Measurements from ENCODE around the gene MAST4. TPM values are rescaled to one million over a fixed set of nuclear protein-coding genes. Genes with fewer than 3 reads are reported as not detected.

The MAST4 gene
- total RNA-seq, 1 donor from 2014 or later, result 17.2 TPM

- Mint-ChIP-seq H3K36me3 (ENCODE audit: low read depth) (peaks cover 3% of the 10 kb centered on the region), H3K27me3 (peaks cover 3% of the 10 kb centered on the region), H3K4me3 (no peak overlapping the region), H3K27ac (no peak overlapping the region), H3K9me3 (no peaks in the 10 kb centered on the region), H3K4me1 (no peaks in the 10 kb centered on the region)
- DNase-seq (no peak), ATAC-seq (ENCODE audit: low read depth) (no peak)
- intact Hi-C loops (cut with micrococcal nuclease), result no loop called here
- ChIA-PET CTCF (no interaction called here), POLR2A (no interaction called here)
- TF ChIP-seq CTCF (IDR thresholded peaks at IDR 0.05), result no peak
These were observed 181.7 kb downstream of the MAST4 start for GRCh38 chr5:66777868-66778267.

- TF ChIP-seq CTCF (IDR thresholded peaks at IDR 0.05), result no peak
- H3K4me1 Mint-ChIP-seq, result no peaks in the 10 kb centered on the region
- DNase-seq (no peak), ATAC-seq (ENCODE audit: low read depth) (no peak)
- no peaks in the 10 kb centered on the region for H3K9me3 Mint-ChIP-seq
- CTCF ChIA-PET, result no interaction called here
- intact Hi-C loops (cut with micrococcal nuclease), result no loop called here
- H3K27me3 Mint-ChIP-seq, result peaks cover 3% of the 10 kb centered on the region
- no peak overlapping the region for H3K4me3 Mint-ChIP-seq
- H3K27ac Mint-ChIP-seq, result no peak overlapping the region
- POLR2A ChIA-PET, result no interaction called here
- H3K36me3 Mint-ChIP-seq (ENCODE audit: low read depth), result peaks cover 3% of the 10 kb centered on the region
These were observed 183.3 kb downstream of the MAST4 start for GRCh38 chr5:66779528-66779927.

GRCh38 chr5:66788556-66788955 lies 192.4 kb downstream of the MAST4 start:
- H3K27ac Mint-ChIP-seq, result no peak overlapping the region
- ATAC-seq (ENCODE audit: low read depth), result no peak
- no peaks in the 10 kb centered on the region for H3K9me3 Mint-ChIP-seq
- DNase-seq, result no peak
- H3K27me3 Mint-ChIP-seq, result no peaks in the 10 kb centered on the region
- intact Hi-C loops (cut with micrococcal nuclease), result no loop called here
- ChIA-PET POLR2A (no interaction called here), CTCF (no interaction called here)
- no peak for TF ChIP-seq CTCF (IDR thresholded peaks at IDR 0.05)
- H3K4me1 Mint-ChIP-seq, result no peaks in the 10 kb centered on the region
- no peaks in the 10 kb centered on the region for H3K36me3 Mint-ChIP-seq (ENCODE audit: low read depth)
- H3K4me3 Mint-ChIP-seq, result no peak overlapping the region

DNA sequence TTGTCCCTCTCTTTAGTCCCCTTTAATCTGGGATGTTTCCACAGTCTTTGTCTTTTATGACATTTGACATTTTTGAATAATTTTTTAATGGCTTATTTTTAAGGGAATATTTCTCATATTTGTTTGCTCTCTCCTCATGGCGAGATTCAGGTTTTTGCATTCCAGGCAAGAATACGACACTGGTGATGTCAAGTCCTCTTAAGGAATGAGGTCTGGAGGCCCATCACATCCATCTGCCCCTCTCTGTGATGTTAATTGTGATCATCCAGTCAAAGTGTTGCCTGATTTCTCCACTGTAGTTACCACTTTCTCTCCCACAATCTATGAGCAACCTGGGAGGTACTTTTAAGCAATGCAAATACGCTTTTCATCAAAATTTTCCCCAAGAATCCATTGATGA lies 193.2 kb downstream of the MAST4 start:
- H3K36me3 Mint-ChIP-seq (ENCODE audit: low read depth), result no peaks in the 10 kb centered on the region
- no peak for DNase-seq
- no peak overlapping the region for H3K27ac Mint-ChIP-seq
- intact Hi-C loops (cut with micrococcal nuclease), result no loop called here
- CTCF ChIA-PET, result no interaction called here
- no peaks in the 10 kb centered on the region for H3K4me1 Mint-ChIP-seq
- no peaks in the 10 kb centered on the region for H3K27me3 Mint-ChIP-seq
- no peak overlapping the region for H3K4me3 Mint-ChIP-seq
- no peak for ATAC-seq (ENCODE audit: low read depth)
- POLR2A ChIA-PET, result no interaction called here
- TF ChIP-seq CTCF (IDR thresholded peaks at IDR 0.05), result no peak
- no peaks in the 10 kb centered on the region for H3K9me3 Mint-ChIP-seq

GRCh38 chr5:66793049-66793448 lies 196.9 kb downstream of the MAST4 start:
- DNase-seq (no peak), ATAC-seq (ENCODE audit: low read depth) (no peak)
- ChIA-PET POLR2A (no interaction called here), CTCF (no interaction called here)
- Mint-ChIP-seq H3K27me3 (no peaks in the 10 kb centered on the region), H3K4me3 (no peak overlapping the region), H3K27ac (no peak overlapping the region), H3K36me3 (ENCODE audit: low read depth) (no peaks in the 10 kb centered on the region), H3K9me3 (no peaks in the 10 kb centered on the region), H3K4me1 (no peaks in the 10 kb centered on the region)
- no peak for TF ChIP-seq CTCF (IDR thresholded peaks at IDR 0.05)
- intact Hi-C loops (cut with micrococcal nuclease), result no loop called here

Measured in activated B cell treated with CpG ODN at 0.5 μM for 24 hours (primary cell).